HG02943 (cell line): ENCODE data around the gene TTC28.
"Not testable (repeated sequence)": the region's sequence is repeated elsewhere in the genome, so short reads cannot be mapped to it uniquely, and the experiment has no call there.

ENCODE experiments used
- ATAC-seq: cut with Tn5 transposase; IDR thresholded peaks from one replicate; pipeline ENCODE4 v1.9.1; 2021; ENCODE audit warnings: mild to moderate bottlenecking, low read depth, moderate library complexity; ENCODE audit not compliant: unreplicated experiment

Gene TTC28

GRCh38 chr22:28093711-28094110, 585.9 kb downstream of the TTC28 start:
- ATAC-seq = no peak

DNA sequence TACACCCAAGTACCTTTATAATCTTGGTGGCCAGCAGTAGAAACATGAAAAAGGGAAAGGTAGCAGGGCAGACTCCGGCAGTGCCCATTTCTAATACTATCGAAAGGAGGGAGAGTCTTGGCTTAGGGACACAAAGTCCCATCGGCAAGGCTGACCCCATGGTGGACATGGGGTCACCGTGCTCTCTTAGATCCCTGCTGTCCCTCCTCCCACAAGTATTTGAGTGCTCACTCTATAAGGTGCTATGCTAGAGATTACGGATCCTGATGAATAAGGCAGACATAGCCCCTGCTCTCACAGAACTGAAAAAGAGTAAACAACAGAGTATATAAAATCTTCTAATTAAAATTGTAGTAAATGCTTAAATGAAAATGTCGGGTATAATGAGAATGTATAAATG, 588.2 kb downstream of the TTC28 start:
- no peak for ATAC-seq

GRCh38 chr22:28089541-28089940, 590.1 kb downstream of the TTC28 start:
- not testable (repeated sequence) for ATAC-seq

- no peak for ATAC-seq
Observed at GRCh38 chr22:28077166-28077565, 602.5 kb downstream of the TTC28 start.

DNA sequence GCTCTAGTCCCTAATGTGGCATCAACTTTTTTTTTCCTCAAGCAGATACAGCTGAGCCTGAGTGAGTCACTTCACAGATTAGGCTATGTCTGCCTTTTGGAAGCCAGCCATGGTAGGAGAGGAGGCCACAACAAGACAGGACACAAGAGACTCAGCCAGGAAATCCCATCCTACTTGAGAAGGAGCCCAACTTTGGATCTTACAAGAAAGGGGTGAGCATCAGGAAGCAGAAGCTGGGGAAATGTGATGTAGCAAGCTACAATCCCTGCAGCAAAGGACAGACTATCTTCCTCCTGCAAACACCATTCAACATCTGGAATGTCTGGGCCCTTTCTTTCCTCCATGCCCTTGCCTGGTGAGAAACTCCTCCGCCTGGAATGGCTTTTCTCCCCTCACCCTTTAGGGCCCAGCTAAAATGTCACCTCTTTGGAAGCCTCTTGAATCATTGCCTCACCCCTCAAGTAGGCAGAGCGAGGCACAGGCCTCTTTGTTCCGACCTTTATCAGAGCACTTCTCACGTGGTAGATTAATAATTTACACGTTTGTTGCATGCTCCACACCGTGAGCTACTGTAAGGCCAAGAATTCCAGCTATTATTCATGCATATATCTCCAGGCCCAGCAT, 604.2 kb downstream of the TTC28 start:
- ATAC-seq = no peak

DNA sequence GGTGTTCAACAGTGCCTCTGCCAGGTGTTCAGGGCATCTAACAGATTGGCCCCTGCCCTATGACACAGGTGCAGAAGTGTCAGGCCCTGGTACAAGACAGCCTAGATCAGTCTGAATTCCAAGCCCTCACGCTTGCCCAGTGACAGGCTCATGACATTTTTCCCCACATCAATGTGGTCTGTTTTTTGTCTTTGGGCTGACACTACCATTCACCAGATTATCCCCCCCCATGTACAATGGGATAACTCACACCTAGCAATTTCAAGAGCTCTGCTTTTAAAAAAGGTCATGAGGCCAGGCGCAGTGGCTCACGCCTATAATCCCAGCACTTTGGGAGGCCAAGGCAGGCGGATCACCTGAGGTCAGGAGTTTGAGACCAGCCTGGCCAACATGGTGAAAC, 605.1 kb downstream of the TTC28 start:
- ATAC-seq = no peak

GRCh38 chr22:28072066-28072465, 607.6 kb downstream of the TTC28 start:
- no peak for ATAC-seq

GRCh38 chr22:28068826-28069225, 610.8 kb downstream of the TTC28 start:
- no peak for ATAC-seq

GRCh38 chr22:28064920-28065319, 614.7 kb downstream of the TTC28 start:
- ATAC-seq = no peak

DNA sequence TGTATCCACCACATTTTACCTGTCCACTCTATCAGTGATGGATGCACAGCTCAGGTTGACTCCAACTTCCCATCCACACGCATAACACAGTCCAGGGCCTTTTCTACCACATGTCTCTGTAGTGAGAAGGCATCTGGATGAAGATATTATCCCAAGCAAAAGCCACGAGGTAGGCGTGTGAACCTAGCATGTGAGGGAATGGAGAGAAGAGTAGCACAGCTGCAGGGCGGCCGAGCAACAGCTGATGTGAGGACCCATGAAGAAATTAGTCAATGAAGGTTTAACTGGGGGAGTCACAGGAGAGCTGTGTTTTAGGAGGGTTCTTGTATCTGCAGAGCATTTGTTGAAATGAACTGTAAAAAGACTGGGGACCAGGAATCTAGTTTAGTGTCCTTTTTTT, 616.0 kb downstream of the TTC28 start:
- no peak for ATAC-seq

GRCh38 chr22:28060594-28060993, 619.0 kb downstream of the TTC28 start:
- ATAC-seq = not testable (repeated sequence)

- no peak for ATAC-seq
Observed at GRCh38 chr22:28058036-28058435, 621.6 kb downstream of the TTC28 start.

- no peak for ATAC-seq
Observed at GRCh38 chr22:28054819-28055208, 624.8 kb downstream of the TTC28 start.

GRCh38 chr22:28053896-28054818, 625.5 kb downstream of the TTC28 start:
- no peak for ATAC-seq

DNA sequence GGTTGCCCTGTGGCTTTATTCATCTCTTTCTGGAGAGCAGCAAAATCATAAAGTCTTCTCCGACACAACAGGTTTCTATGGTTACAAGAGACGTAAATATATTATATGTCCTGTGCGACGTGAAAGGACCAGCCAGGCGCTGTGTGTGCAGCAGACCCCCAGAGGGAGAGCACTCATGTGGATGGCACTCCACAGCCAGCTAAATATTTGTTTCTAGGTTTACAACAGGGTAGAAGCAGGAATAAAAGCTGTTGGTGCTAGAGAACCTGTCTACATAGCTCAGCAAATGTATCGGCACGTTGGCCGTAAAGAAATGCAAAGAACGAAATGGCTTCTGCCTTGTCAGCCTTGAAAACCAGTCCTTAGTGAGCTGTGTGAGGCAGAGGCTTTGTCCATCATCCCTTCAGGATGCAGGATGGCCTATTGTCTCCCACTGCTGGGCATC, 626.8 kb downstream of the TTC28 start:
- no peak for ATAC-seq

DNA sequence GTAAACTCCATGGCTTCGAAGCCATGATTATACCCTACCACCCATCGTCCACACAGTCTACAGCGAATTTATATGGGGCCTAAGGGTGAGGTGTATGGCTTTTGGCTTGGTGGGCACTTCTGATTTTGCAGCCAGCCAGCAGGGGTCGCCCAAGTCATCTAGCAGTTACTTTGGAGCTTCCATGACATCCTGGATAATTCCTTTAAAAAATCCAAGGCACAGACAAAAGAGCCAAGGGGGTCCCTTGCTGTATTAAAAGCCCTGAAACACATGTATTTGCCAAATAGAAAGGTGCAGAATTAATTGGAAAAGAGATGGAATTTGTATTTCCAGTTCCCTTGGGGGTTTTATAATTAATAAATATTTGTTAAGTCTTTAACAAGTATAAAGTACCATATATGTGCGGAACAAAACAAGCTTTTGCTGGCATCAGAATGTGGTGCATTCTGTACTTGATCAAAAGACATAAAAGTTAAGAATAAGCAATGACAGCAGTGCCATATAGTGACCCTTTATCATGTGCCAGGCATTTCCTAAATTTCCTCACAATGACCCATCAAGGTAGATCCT, 627.8 kb downstream of the TTC28 start:
- no peak for ATAC-seq

GRCh38 chr22:28051091-28051786, 628.4 kb downstream of the TTC28 start:
- ATAC-seq = no peak

- no peak for ATAC-seq
Observed at GRCh38 chr22:28048529-28048928, 631.1 kb downstream of the TTC28 start.

DNA sequence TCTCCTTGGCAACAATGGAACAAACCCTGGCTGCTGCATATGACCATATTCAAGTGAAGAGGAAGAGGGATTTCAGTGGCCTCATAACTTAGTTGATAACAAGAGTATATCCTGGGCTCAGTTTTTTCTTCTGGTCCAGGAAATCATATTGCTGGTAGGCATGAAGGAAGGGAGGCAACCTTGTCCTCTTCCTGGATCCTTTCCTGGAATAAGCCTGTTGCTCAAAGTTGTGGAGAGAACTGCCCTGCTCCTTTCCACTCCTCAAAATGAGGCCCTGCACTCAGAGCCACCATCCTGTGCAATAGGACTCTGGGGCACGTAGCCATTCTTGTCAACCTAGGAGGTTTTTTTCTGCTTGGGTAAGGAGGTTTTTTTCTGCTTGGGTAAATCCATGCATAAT, 631.9 kb downstream of the TTC28 start:
- no peak for ATAC-seq

DNA sequence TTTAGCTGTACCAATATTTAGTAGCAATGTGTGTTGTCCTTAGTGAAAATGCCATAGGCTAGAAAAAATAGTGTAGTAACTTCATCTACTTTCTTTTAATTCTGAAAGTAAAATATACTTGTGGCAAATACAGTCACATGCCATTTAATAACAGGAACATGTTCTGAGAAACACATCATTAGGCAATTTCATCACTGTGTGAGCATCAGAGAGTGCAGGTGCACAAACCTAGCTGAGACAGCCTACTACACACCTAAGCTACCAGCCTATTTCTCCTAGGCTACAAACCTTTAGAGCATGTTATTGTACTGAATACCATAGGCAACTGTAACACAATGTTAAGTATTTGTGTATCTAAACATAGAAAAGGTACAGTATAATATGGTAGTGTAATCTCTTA, 633.5 kb downstream of the TTC28 start:
- no peak for ATAC-seq
